GM12878 (cell line): ENCODE measurements around the gene MICAL3. TPM values are rescaled to one million over a fixed set of nuclear protein-coding genes. Genes with fewer than 3 reads are reported as not detected.

Source experiments
- ATAC-seq: fragments of 200-7000 bp; cut with Tn5 transposase; 3 replicates; pipeline ENCODE4 v1.9.1; 2020; ENCODE audit warnings: mild to moderate bottlenecking, moderate library complexity
- BruUV-seq: library from RNA; stranded (reverse); fragments of 400-500 nt; replicated peaks from 2 replicates; lab custom pipeline; 2021; lab: Mats Ljungman, UMichigan
- CTCF ChIA-PET: fragments of 300-600 bp; sonication (Branson Sonifier 250); formaldehyde crosslinking; extraction: SDS; loops from one replicate; lab custom pipeline; 2021; ENCODE audit warnings: inconsistent platforms; lab: Yijun Ruan, JAX
- POLR2A ChIA-PET: fragments of 350-600 bp; formaldehyde crosslinking; extraction: SDS; loops from one replicate; lab custom pipeline; 2021; ENCODE audit warnings: inconsistent platforms; lab: Charles Lee
- RAD21 ChIA-PET: fragments of 300-600 bp; sonication (Branson Sonifier 250); formaldehyde crosslinking; loops from one replicate; lab custom pipeline; 2023; ENCODE audit warnings: antibody characterized with exemption; ENCODE audit not compliant: unreplicated experiment; lab: Charles Lee
- SMC1A ChIA-PET: fragments of 300-600 bp; sonication (Branson Sonifier 250); formaldehyde crosslinking; loops from one replicate; lab custom pipeline; 2023; ENCODE audit not compliant: unreplicated experiment, uncharacterized antibody; lab: Charles Lee
- DNase-seq: peaks from one replicate; pipeline ENCODE4 v3.0.0-alpha.2; 2011; ENCODE audit warnings: low read depth, low spot score
- FAIRE-seq: peaks from 3 replicates; lab custom pipeline; 2011; peaks lifted over from hg19 to GRCh38; lab: Jason Lieb, UNC
- H2AFZ ChIP-seq: 2 replicates; pipeline ENCODE4 v1.6.0; 2011; ENCODE audit warnings: low read depth, low read length, control low read depth; ENCODE audit not compliant: control insufficient read depth
- H3K27ac ChIP-seq: 2 replicates; pipeline ENCODE4 v1.5.1; 2011; ENCODE audit warnings: control low read depth; ENCODE audit not compliant: control insufficient read depth, insufficient read depth
- H3K27me3 ChIP-seq, 2 experiments: replicated peaks in 1 of 2; 2 replicates each; pipeline versions ENCODE4 v1.6.0 to v1.6.1; 2011; ENCODE audit warnings: low read length in 1 of 2; ENCODE audit not compliant: control insufficient read depth in 2 of 2, insufficient read depth in 2 of 2
- H3K36me3 ChIP-seq, 2 experiments: 2 replicates each; pipeline ENCODE4 v1.5.1; 2011; ENCODE audit warnings: low read length in 1 of 2; ENCODE audit not compliant: control insufficient read depth in 2 of 2, insufficient read depth in 2 of 2
- H3K4me1 ChIP-seq: 2 replicates; pipeline ENCODE4 v1.6.1; 2011; ENCODE audit warnings: mild to moderate bottlenecking, low read length, moderate library complexity, mixed read lengths; ENCODE audit not compliant: control insufficient read depth, insufficient read depth
- H3K4me2 ChIP-seq: 2 replicates; pipeline ENCODE4 v1.6.0; 2011; ENCODE audit warnings: control low read depth; ENCODE audit not compliant: control insufficient read depth, insufficient read depth
- H3K4me3 ChIP-seq: fragments of 200-600 bp; sonication (generic); 2 replicates; pipeline ENCODE4 v1.5.1; 2016
- H3K79me2 ChIP-seq: 2 replicates; pipeline ENCODE4 v1.6.0; 2011; ENCODE audit warnings: low read length; ENCODE audit not compliant: control insufficient read depth, insufficient read depth
- H3K9ac ChIP-seq: 2 replicates; pipeline ENCODE4 v1.8.0; 2011; ENCODE audit warnings: low read length, control low read depth, mixed read lengths; ENCODE audit not compliant: control insufficient read depth, insufficient read depth
- H3K9me3 ChIP-seq: replicated peaks from 3 replicates; pipeline ENCODE4 v1.5.1; 2011; ENCODE audit warnings: mild to moderate bottlenecking, low read length; ENCODE audit not compliant: control insufficient read depth, insufficient read depth
- H4K20me1 ChIP-seq: 2 replicates; pipeline ENCODE4 v1.6.0; 2011; ENCODE audit not compliant: control insufficient read depth, insufficient read depth
- CEBPB ChIP-seq, 2 experiments: fragments of 150-350 bp in 1 of 2; IDR thresholded peaks; 2 replicates each; pipeline ENCODE4 v1.6.1; 2012 to 2014; ENCODE audit warnings: low read depth in 2 of 2, low read length in 2 of 2, borderline replicate concordance in 1 of 2, inconsistent platforms in 1 of 2
- CUX1 ChIP-seq: IDR thresholded peaks from 2 replicates; pipeline ENCODE4 v1.6.1; 2012; ENCODE audit warnings: improper control_type of control experiment, low read depth, low read length; ENCODE audit not compliant: insufficient replicate concordance
- ELK1 ChIP-seq: IDR thresholded peaks from 2 replicates; pipeline ENCODE4 v1.6.1; 2012; ENCODE audit warnings: low read depth, low read length, improper control_type of control experiment
- ETV6 ChIP-seq, 2 experiments: fragments of 450-650 bp in 1 of 2; IDR thresholded peaks in 1 of 2; conservative IDR thresholded peaks in 1 of 2; 2 replicates each; pipeline ENCODE4 v1.6.1; 2014; ENCODE audit warnings: antibody characterized with exemption in 1 of 2, borderline replicate concordance in 1 of 2, low read depth in 1 of 2, mild to moderate bottlenecking in 1 of 2, moderate library complexity in 1 of 2
- EZH2 ChIP-seq: IDR thresholded peaks from 2 replicates; pipeline ENCODE4 v1.6.1; 2012; ENCODE audit warnings: low read depth, mild to moderate bottlenecking, control low read depth, inconsistent platforms, low read length, borderline replicate concordance; ENCODE audit not compliant: control insufficient read depth
- MXI1 ChIP-seq: fragments of 150-350 bp; IDR thresholded peaks from 2 replicates; pipeline ENCODE4 v1.6.1; 2011; ENCODE audit warnings: low read depth, mild to moderate bottlenecking, inconsistent platforms, low read length, improper control_type of control experiment
- NKRF ChIP-seq: fragments of 450-650 bp; conservative IDR thresholded peaks from 2 replicates; pipeline ENCODE4 v1.6.1; 2017; ENCODE audit warnings: mild to moderate bottlenecking, moderate library complexity
- RELA ChIP-seq: fragments of 450-650 bp; IDR thresholded peaks from 2 replicates; pipeline ENCODE4 v1.8.0; 2014; ENCODE audit warnings: borderline replicate concordance; ENCODE audit not compliant: partially characterized antibody
- TBL1XR1 ChIP-seq: IDR thresholded peaks from 2 replicates; pipeline ENCODE4 v1.6.1; 2012; ENCODE audit warnings: low read depth, low read length, improper control_type of control experiment
- ZNF384 ChIP-seq: IDR thresholded peaks from 2 replicates; pipeline ENCODE4 v1.6.1; 2012; ENCODE audit warnings: low read depth, mild to moderate bottlenecking, low read length, improper control_type of control experiment, borderline replicate concordance
- WGBS: methylation state at CpG from one replicate; pipeline ENCODE4 v1.1.6; 2016; ENCODE audit warnings: low lambda C conversion rate; ENCODE audit not compliant: insufficient replicate concordance, insufficient coverage; ENCODE audit errors: missing lambda C conversion rate; 5-methylcytosine and 5-hydroxymethylcytosine counted together
- in situ Hi-C: fragments of 300-500 bp; cut with MboI; formaldehyde crosslinking; loops from 9 replicates; pipeline ENCODE4 v1.14.3; 2018; ENCODE audit warnings: mixed read lengths
- intact Hi-C: fragments of 100-400 bp; cut with micrococcal nuclease; formaldehyde crosslinking; loops from one replicate; pipeline ENCODE4 v1.14.2; 2022; ENCODE audit not compliant: unreplicated experiment
- polyA plus RNA-seq, 11 experiments: library from polyadenylated mRNA; depleted of rRNA in 4 of 11; unstranded in 6 of 11; stranded (reverse) in 5 of 11; fragments of >200 nt; fragmentation: Nextera tagmentation in 4 of 11; fragmentation: Illumina TruSeq in 1 of 11; extraction: Ambion mirVana in 4 of 11; extraction: Trizol in 1 of 11; gene quantifications; 1 replicate in 1 of 11; 2 replicates in 10 of 11; pipeline versions ENCODE4 v1.2.1 to v1.2.3, GENCODE V29; 2011 to 2016; ENCODE audit warnings: inconsistent platforms in 2 of 11, missing spikeins in 2 of 11, low read depth in 1 of 11
- total RNA-seq, 4 experiments: library from RNA; depleted of rRNA in 3 of 4; stranded (reverse); fragments of >200 nt in 3 of 4; fragmentation: Illumina TruSeq in 1 of 4; extraction: Trizol in 1 of 4; gene quantifications; 2 replicates each; pipeline versions ENCODE4 v1.2.1 to v1.2.3, GENCODE V29; 2013 to 2021

Gene MICAL3
- total and polyA plus RNA-seq, 10 of the 15 experiments (the other 5 are each of a cell fraction or from before 2014, with no cell fraction given): 2.6 to 92.2 (median 24.0) TPM

- no peak for TF ChIP-seq CEBPB (IDR thresholded peaks at IDR 0.05; ENCODE audit: borderline replicate concordance in 1 of 2, low read depth in 2 of 2, low read length in 2 of 2)
These were observed 207.3 kb downstream of the MICAL3 start (continued) for GRCh38 chr22:17817079-17817478.

- DNase-seq (no peak), FAIRE-seq (no peak), ATAC-seq (no peak)
- no peaks in the 10 kb centered on the region for H4K20me1 ChIP-seq
- no peak overlapping the region for H2AFZ ChIP-seq
- H3K36me3 ChIP-seq: peaks cover 8 to 28% of the 10 kb centered on the region in 2 experiments
- 67% methylated on average over 14 of the region's 14 CpGs for WGBS
- H3K4me3 ChIP-seq: no peak overlapping the region
- H3K27ac ChIP-seq: no peak overlapping the region
- ChIA-PET POLR2A (no interaction called here), CTCF (no interaction called here), RAD21 (interaction anchor here (0.6 kb wide), 1 partner anchor 826 kb away, joined by 3 read pairs; no protein-coding TSS in a partner anchor), SMC1A (interaction anchor here (0.6 kb wide), 1 partner anchor 26 kb away, joined by 3 read pairs; no protein-coding TSS in a partner anchor)
- H3K9me3 ChIP-seq: no peaks in the 10 kb centered on the region
- intact Hi-C loops (no loop called here), in situ Hi-C loops (no loop called here)
- no peak overlapping the region for H3K9ac ChIP-seq
- no TSS peak for BruUV-seq
- H3K4me2 ChIP-seq: no peak overlapping the region
- no peak for TF ChIP-seq ELK1
- TF ChIP-seq MXI1: no peak
- TF ChIP-seq ETV6 (conservative IDR thresholded peaks at IDR 0.05 in 1 of 2, IDR thresholded peaks at IDR 0.05 in 1 of 2; ENCODE audit: borderline replicate concordance in 1 of 2, low read depth in 1 of 2): no peak
- TF ChIP-seq NKRF: no peak
- TF ChIP-seq ZNF384: no peak
- no peak for TF ChIP-seq EZH2
- no peak for TF ChIP-seq TBL1XR1
- no peak for TF ChIP-seq CUX1
- no peak for TF ChIP-seq RELA
- no peaks in the 10 kb centered on the region for H3K4me1 ChIP-seq
- H3K79me2 ChIP-seq: no peaks in the 10 kb centered on the region
- no peaks in the 10 kb centered on the region for H3K27me3 ChIP-seq
These were observed 207.7 kb downstream of the MICAL3 start for GRCh38 chr22:17816649-17817048.
